GM18498 (cell line): ENCODE data around the gene MSLN.

ENCODE experiments used
- ATAC-seq: cut with Tn5 transposase; IDR thresholded peaks from one replicate; pipeline ENCODE4 v1.9.1; 2021; ENCODE audit warnings: mild to moderate bottlenecking, moderate library complexity; ENCODE audit not compliant: unreplicated experiment

MSLN gene

DNA sequence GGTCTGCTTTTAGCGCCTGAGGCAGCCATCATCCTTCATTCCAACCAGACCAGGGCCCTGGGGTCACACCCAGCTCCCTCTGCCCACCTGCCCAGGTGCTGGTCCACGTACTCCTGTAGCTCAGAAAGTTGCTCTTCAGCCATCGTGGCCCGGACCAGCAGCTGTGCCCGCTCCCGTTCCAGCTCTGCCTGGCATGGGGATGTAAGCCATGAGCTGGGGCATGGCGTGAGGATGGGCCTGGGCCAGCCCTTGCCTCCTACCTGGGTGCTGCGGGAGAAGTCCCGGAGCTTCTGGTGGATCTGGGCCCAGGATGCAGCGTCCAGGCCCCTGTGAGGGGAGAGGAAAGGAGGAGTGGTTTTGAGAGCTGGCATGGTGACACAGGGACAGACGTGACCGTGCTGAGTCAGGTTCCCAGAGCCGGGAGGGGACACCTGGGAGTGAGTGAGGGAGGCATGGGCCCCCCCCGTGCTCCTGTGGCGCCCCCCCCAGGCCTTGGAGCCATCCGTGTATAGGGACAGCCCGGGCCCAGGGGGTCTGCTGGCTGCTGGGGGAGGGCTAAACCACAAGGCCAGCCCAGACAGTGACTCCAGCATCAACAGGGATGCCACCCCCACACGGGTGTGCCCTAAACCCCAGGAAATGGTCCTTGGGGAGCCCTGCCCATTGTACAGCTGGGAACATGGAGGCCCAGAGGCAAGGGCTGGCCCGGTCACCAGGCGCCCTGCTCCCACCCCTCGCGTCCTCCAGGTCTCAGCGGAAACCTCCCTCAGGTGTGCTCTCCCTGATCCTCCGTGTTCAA, 37.5 kb upstream of the MSLN start:
- ATAC-seq, result no peak

DNA sequence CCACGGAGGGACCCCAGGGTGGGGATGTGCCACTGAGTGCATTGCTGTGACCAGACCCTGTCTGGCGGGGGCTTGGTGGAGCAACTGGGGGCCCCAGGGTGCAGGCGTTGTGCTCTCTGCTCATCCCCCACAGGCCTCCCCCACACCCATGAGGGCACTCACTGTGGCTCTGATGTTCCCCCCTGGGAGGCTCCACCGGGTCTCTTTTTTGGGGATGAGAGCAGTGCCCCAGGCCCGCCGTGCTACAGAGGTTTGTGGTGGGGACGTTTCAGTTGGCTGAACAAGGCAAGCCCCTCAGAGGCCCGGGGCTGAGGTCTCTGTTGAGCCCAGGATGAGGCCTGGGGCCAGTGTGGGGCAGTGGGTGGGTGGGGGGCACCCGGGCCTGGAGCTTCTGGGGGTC, 36.8 kb upstream of the MSLN start:
- no peak for ATAC-seq

DNA sequence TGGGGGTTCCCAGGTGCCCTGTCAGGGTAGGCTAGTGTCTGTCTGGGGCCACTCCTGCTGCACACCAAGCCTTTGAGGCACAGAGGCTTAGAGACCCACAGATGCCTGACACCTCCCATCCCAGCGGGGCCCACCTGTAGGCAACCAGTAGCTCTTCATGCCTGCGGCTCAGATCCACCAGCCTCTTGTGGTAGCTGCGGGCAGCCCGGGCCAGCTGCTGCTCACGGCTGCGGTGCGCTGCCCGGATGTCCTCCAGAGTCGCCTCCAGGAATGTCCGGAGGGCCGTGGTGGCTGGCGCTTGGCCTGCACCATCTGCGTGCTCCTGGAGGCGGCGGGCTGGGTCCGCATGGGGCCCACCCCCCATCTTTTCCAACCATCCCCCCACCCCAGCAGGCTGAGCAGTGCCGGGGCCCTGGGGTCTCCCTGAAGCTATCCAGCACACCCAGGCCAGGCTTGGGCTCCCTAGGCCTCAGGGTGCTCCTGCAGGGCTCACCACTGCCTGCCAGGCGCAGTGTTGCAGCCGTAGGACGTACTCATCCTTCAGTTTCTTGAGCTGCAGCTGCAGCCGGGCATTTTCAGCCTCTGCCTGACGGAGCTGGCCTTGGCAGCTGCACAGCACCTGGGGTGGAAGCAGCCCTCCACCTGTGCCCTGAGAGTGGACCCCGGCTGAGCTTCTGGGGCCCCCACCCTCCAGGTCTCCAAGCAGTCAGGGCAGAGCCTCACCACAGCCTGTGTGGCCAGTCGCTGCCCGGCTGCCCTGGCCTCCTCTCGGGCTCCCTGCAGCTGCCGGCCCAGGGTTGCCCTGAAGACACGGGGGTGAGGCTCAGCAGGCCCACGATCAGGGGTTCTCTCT, 36.1 kb upstream of the MSLN start:
- no peak for ATAC-seq

DNA sequence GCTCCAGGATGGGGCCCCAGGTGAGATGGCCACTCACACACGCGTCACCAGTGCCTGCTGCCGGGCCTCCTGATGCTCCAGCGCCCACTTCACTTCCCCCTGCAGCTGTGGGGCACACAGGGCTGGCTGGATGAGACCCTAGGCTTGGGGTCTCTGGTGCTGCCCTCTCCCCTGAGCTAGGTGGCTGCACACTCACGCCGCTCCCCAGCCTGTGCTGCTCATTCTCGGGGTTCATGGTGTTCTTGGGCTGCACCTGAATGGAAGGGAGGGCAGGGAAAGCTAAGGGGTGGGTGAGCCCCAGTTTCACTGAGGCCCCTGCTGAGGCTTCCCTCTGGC, 35.5 kb upstream of the MSLN start:
- no peak for ATAC-seq

DNA sequence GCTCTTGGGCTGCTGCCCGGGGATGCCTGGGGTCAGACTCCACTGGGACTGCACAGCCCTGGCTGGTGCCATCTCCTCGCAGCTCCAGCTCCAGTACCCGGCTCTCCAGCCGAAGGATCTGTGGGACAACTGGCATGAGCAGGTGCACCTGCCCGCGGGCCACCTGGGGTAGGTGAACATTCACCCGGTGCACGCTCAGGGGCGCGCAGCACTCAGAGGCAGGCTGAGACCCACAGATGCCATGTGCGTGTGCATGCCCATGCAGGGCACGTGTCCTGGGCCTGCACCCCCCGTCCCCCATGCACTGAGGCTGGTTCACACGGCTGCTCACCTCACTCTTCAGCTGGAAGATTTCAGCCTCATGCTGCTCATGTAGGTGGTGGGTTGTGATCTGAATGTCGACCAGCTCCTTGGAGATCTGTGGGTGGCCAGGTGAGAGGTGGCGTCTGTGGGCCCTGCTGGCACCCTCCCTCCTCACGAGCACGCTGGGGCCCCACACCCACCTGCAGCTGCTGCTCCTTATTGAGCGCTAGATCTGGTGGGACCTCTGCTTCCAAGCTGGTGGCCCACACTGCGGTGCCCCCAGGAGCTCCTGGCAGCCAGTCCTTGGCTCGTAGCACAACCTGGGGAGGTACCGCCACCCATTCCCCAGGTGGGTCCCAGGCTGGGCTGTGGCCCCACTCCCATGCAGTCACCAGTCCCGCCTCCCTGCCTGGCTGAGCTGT, 34.9 kb upstream of the MSLN start:
- no peak for ATAC-seq

DNA sequence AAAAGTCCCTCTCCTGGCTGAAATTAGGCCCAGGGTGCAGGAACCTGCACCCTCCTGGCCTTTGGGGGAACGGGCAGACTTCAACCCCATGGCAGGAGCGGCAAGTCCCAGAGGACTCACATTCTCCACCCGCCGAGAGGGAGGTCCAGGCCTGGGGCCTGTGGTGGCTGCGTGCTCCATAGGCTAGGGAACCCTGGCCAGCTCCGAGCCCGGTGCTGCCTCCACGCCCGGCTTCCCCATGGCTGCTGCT, 34.4 kb upstream of the MSLN start:
- no peak for ATAC-seq

DNA sequence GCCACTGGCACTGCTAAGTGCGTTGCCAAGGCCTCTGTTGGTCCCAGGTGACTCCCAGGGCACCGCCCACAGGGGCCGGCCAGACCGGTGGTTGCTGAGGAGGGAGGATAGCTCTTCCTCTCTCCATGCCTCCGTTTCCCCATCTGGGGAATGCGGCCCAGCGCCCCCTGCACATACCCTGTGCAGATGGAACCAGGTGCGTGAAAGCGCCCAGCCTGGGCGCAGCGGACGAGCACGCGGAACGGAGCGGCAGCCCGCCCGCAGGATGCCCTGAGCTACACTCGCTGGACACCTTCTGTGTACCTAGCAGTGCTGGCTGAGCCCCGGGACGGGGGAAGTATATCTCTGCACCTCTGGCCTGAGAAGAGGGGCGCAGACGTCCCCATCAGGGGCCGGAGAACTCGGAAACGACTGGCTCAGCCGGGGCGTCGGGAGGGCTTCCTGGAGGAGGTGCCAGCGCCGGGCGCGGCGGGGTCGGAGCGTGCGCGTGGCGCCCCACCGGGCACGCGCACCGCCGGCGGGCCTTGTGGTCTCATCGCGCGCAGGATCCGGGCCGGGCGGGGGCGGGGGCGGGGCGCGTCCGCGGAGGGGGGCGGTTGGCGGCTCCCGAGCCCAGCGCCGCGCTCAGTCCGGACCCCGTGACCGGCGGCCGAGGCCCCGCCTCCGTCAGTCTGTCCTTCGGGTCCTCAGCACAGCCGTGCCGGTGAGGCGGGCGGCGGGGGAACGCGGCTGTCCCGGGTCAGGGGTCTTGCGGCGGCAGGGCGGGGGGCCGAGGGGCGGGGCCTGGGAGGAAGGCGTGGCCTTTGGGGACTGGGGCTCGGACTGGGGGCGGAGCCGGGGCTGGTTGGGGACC, 33.9 kb upstream of the MSLN start, which contains the start of the genes CCDC78 and HAGHL:
Gene CCDC78 (minus strand): TSS at position 6 of the 853 bp plus-strand sequence. CDS start 76 bp downstream, outside the sequence.
Gene HAGHL (plus strand): TSS at position 669 of the 853 bp plus-strand sequence. CDS start 404 bp downstream, outside the sequence.
- peak; percentile 33 for ATAC-seq

DNA sequence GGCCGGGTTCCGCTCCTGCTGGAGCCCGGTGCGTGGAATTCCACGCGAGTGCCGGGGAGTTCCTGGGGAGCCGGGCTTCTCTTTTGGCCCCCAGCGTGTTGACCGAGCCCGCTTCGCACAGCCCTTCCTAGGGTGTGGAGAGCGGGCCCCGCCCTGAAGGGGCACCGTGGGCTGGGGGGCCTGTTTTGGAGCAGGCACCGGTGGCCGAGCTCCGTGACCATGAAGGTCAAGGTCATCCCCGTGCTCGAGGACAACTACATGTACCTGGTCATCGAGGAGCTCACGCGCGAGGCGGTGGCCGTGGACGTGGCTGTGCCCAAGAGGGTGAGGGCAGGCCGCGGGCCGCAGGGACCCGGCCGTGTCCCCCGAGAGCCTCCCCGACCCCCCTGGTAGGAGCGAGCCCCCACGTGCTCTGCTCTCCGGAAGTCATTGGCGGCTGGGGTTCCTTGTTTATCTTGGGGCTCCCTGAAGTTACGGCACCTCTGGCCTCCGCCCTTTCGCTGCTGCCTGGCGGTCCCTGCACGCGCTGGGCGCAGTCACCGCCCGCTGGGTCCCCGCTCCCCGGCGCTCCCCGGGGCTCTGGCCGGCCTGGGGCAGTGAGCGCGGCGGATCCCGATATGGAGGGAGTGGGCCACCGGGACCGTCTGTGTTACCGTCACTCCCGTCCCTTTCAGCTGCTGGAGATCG, 33.1 kb upstream of the MSLN start:
- peak; percentile 4 for ATAC-seq

DNA sequence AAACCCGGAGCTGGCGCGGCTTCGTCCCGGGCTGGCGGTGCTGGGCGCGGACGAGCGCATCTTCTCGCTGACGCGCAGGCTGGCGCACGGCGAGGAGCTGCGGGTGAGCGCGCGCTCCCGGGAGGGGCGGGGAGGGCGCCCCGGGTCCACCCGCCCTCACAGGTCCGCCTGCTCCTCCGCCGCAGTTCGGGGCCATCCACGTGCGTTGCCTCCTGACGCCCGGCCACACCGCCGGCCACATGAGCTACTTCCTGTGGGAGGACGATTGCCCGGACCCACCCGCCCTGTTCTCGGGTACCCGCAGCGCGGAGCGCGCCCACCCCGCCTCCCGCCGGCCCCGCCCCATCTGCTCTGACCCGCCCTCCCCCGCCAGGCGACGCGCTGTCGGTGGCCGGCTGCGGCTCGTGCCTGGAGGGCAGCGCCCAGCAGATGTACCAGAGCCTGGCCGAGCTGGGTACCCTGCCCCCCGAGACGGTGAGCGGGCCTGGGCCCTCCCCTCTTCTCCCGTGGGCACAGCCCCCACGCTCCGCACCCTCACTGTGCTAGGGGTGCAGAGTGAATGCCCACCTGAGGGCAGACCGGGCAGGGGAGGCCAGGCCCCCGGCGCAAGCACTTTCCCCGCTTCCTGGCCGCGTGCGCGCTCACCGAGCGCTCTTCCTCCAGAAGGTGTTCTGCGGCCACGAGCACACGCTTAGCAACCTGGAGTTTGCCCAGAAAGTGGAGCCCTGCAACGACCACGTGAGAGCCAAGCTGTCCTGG, 32.2 kb upstream of the MSLN start:
- ATAC-seq, result peak; percentile 51

DNA sequence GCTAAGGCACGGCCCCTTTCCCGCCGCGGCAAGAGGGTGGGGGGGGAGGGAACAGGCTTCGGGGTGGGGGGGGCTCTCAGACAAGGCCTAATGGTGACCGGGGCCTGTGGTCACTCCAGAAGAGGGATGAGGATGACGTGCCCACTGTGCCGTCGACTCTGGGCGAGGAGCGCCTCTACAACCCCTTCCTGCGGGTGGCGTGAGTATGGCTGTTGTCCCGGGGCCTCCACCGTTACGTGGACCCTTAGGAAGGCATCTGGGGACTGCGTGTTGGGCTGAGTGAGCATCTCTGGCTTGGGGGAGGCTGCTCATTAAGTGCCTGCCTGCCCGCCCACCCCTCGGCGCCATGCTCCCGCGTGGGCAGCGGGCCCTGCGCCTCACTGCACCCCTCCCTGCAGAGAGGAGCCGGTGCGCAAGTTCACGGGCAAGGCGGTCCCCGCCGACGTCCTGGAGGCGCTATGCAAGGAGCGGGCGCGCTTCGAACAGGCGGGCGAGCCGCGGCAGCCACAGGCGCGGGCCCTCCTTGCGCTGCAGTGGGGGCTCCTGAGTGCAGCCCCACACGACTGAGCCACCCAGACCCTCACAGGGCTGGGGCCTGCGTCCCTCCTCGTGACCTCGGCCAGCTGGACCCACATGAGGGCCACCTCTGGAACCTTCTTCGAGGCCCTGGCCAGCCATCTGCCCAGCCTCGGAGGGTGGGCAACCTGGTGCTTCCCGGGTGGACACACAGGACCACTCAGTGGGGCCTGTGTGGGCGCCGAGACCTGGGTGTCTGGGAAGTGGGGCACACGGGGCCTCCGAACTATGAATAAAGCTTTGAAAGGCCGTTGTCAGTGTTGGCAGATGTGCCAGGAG, 31.4 kb upstream of the MSLN start:
- no peak for ATAC-seq

DNA sequence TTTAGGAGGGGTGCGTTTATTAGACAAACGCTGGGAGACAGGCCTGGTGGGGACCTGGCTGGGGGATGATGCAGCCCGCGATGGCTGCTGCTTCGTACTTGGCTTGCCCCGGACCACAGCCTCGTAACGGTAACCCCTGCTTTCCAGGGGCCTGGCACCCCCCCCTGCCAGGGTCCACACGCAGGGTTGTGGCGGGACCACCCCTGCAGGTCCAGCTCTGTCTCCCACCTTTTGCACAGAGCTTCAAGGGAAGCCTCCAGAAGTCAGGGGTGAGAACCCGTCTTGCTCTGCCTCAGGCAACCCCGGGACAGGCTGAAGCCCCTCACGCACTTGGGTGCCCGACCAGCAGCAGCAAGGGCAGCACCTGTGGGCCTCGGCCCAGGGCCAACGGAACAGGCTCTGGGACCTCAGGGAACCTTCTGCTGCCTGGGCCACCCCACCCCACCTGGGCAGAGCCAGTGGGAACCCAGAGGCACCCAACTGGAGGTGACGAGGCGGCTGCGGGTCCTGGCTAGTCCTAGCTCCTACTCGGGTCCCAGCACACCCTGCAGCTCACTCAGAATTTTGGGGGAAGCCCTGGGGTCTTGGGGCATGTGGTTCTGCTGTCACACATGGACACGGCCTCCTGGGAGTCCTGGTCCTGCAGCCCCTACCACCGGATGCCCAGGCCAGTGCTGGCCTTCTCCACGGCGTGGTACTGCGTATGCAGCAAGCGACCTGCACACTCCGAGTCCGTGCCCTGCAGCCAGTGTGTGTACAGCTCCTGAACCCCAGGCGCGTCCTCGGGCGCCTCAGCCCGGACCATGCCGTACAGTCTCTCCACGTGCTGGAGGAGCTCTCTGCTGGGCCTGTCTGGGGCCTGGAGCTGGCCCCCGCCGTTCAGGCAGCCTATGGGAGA, 30.5 kb upstream of the MSLN start:
- ATAC-seq, result no peak

DNA sequence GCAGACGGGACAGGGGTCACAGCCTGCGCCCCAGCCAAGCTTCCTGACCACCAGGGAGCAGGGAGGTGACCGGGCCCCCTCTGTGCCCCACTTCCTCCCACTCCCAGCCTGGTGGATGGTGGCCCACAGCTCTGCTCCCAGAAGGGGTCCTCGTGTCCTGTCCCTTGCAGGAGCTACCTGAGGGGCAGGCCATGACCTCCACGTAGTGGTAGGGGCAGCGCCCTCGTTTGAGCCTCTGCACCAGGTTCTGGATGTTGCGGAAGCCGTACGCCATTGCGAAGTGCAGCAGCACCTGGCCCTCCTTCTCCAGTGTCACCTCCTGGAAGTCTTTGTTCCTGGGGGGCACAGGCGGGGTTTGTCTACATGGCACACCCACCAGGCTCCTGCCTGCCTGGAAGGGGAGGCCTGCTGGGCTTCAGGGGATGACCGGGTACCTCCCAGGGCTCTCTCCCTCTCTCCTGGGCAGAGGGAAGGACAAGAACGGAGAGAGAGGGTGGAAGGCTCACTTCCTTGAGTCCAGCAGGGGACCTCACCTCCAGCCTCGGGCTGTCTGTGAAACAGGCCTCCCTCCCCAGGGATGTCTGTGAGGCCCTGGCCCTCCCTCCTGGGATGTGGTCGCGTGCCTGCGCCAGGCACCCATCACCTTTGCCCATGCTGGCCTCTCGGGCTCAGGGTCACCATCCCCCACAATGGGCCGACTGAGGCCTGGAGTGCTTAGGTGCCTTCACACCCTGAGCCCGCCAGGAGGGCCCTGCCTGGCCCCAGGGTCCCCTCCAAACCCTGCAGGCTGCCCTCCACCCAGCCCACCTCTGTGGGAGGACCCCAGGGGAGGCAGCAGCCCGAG, 29.6 kb upstream of the MSLN start:
- ATAC-seq, result no peak

DNA sequence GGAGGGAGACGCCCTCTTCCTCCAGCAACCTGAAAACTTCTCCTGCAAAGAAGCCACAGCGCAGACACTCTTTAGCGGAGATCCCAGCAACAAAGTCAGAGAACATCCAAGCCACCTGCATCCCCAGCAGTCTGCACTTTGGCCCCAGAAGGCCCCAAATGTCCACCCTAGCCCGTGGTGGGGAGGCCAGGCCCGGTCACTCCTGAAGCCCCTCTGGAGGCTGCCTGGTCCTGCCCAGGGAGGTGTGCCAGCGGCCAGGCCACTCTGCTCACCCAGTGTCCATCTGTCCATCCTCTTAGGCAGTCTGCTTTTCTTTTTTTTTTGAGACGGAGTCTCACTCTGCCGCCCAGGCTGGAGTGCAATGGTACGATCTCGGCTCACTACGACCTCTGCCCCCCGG, 28.2 kb upstream of the MSLN start:
- ATAC-seq, result no peak

DNA sequence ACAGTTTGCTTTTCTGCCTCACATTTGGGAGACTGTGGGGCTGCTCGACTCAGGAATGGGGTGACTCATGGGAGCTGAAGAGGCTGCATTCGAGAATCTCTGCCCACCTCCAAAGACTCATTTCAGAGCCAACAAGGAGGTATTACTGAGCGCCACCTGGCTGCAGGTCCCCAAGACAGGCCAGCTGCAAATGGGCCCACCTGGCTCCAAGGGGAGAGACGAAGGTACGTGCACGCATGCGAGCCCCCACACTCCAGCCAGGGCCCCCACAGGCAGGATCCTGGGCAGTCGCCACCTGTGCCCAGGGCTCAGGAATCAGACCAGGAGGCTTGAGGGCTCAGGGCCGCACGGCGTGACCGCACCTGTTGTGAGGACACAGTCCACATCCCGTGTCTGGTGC, 27.6 kb upstream of the MSLN start:
- ATAC-seq, result no peak

DNA sequence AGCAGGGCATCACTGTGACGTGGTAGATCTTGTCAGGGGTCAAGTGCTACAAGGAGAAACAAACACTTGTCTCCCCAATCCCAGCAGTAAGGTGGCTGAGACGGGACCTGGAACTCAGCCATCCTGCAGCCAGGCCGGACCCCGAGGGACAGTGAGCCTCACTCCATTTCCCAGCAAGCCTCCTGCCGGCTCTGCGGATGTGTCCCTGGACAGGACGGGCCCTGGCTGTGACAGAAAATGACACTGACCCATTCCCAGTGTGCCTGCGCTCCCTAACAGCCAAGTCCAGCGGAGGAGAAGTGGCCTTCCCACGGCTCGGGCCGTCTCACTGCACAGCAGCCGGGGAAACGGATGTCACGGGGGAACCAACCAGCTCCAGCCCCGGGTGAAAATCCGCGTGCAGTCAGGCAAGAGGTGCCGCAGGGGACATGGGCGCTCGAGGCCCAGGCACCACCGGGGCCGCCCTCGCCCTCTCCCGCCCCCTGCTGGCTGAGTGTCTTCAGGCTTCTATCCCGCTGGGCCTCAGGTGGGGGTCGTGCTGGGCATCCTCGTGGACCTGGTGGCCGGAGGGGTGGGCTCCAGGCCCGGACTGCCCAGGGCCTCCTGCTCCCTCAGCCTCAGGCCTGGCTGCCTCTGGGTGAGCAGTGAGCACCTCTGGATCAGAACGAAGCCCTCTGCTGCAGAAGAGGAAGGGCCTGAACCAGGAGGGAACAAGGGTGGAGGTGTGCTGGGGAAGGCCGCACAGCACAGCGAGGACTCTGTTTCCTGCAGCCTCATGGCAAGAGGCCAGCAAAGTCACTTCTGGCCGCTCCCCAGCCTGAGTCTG, 26.9 kb upstream of the MSLN start:
- ATAC-seq, result no peak
